ENCODE measurements around the gene GATAD1.
"Not testable (repeated sequence)": the region's sequence is repeated elsewhere in the genome, so short reads cannot be mapped to it uniquely, and the experiment has no call there.

The GATAD1 gene

GRCh38 chr7:92475851-92476590 lies 28.7 kb downstream of the GATAD1 start:
- not testable (repeated sequence) for DNase-seq; H4K20me1 ChIP-seq (ENCODE audit: insufficient read depth, low read length); H3K9me3 ChIP-seq (replicated peaks; ENCODE audit: insufficient read depth, low read length); H3K9me2 ChIP-seq (replicated peaks; ENCODE audit: insufficient read depth, low read length); H3K27me3 ChIP-seq (replicated peaks; ENCODE audit: insufficient read depth, low read length); H3K4me1 ChIP-seq (ENCODE audit: low read length); H3K79me2 ChIP-seq (ENCODE audit: low read length); H3K4me2 ChIP-seq (ENCODE audit: low read depth, low read length); H2AFZ ChIP-seq (ENCODE audit: low read length); H3K27ac ChIP-seq (ENCODE audit: low read length); H3K4me3 ChIP-seq (ENCODE audit: low read length); H3K36me3 ChIP-seq (replicated peaks; ENCODE audit: insufficient read depth, low read length); H3F3A ChIP-seq (ENCODE audit: insufficient read depth, low read length); H3K9ac ChIP-seq (ENCODE audit: low read length)

DNA sequence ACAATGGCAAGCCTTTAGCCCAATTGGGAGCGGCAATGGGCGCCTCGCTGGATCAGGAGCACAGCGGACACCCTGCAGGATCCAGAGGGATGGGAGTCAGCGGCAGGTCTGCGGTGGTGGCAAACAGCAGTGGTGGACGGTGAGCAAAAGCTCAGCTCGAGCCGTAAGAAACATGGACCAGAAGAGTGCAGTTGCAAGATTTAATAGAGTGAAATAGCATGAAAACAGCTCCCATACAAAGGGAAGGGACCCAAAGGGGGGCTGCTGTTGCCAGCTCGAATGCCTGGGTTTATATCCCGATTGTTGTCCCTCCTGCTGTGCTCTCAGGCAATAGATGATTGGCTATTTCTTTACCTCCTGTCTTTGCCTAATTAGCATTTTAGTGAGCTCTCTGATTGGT lies 30.4 kb downstream of the GATAD1 start, which contains the start of gene ERVW-1:
TSS of gene ERVW-1 (minus strand) at position 266 of the 400 bp plus-strand sequence. CDS start 7,565 bp downstream, outside the sequence.
- H2AFZ ChIP-seq (ENCODE audit: low read length); DNase-seq; H3K36me3 ChIP-seq (replicated peaks; ENCODE audit: insufficient read depth, low read length); H3K9me2 ChIP-seq (replicated peaks; ENCODE audit: insufficient read depth, low read length); H3K4me2 ChIP-seq (ENCODE audit: low read depth, low read length); H3K9ac ChIP-seq (ENCODE audit: low read length); H3K4me1 ChIP-seq (ENCODE audit: low read length); H3K27ac ChIP-seq (ENCODE audit: low read length); H3K79me2 ChIP-seq (ENCODE audit: low read length); H3K9me3 ChIP-seq (replicated peaks; ENCODE audit: insufficient read depth, low read length); H3K4me3 ChIP-seq (ENCODE audit: low read length); H4K20me1 ChIP-seq (ENCODE audit: insufficient read depth, low read length); H3F3A ChIP-seq (ENCODE audit: insufficient read depth, low read length); H3K27me3 ChIP-seq (replicated peaks; ENCODE audit: insufficient read depth, low read length): not testable (repeated sequence)

- Histone ChIP-seq H3K27me3 (replicated peaks; ENCODE audit: insufficient read depth, low read length) (no peaks in the 10 kb centered on the region), H3K4me3 (ENCODE audit: low read length) (no peak overlapping the region), H3K4me1 (ENCODE audit: low read length) (no peaks in the 10 kb centered on the region), H2AFZ (ENCODE audit: low read length) (no peak overlapping the region), H3K27ac (ENCODE audit: low read length) (no peak overlapping the region), H3K36me3 (replicated peaks; ENCODE audit: insufficient read depth, low read length) (no peaks in the 10 kb centered on the region), H4K20me1 (ENCODE audit: insufficient read depth, low read length) (no peaks in the 10 kb centered on the region), H3K9me2 (replicated peaks; ENCODE audit: insufficient read depth, low read length) (no peaks in the 10 kb centered on the region), H3F3A (ENCODE audit: insufficient read depth, low read length) (no peaks in the 10 kb centered on the region), H3K4me2 (ENCODE audit: low read depth, low read length) (no peak overlapping the region), H3K9ac (ENCODE audit: low read length) (no peak overlapping the region), H3K79me2 (ENCODE audit: low read length) (no peaks in the 10 kb centered on the region), H3K9me3 (replicated peaks; ENCODE audit: insufficient read depth, low read length) (no peaks in the 10 kb centered on the region)
- no peak for DNase-seq
- TF ChIP-seq EZH2 (optimal IDR thresholded peaks at IDR 0.05; ENCODE audit: low read depth, low read length) (no peak), CTCF (IDR thresholded peaks at IDR 0.05; ENCODE audit: low read length) (no peak), EZH2phosphoT487 (IDR thresholded peaks at IDR 0.05; ENCODE audit: low read length) (no peak)
These were observed 30.8 kb downstream of the GATAD1 start for GRCh38 chr7:92478095-92478494.

GRCh38 chr7:92478711-92479110 lies 31.4 kb downstream of the GATAD1 start:
- no peaks in the 10 kb centered on the region for H3K27me3 ChIP-seq (replicated peaks; ENCODE audit: insufficient read depth, low read length)
- H3K9me2 ChIP-seq (replicated peaks; ENCODE audit: insufficient read depth, low read length): no peaks in the 10 kb centered on the region
- no peaks in the 10 kb centered on the region for H3F3A ChIP-seq (ENCODE audit: insufficient read depth, low read length)
- H3K79me2 ChIP-seq (ENCODE audit: low read length): no peaks in the 10 kb centered on the region
- TF ChIP-seq EZH2phosphoT487 (IDR thresholded peaks at IDR 0.05; ENCODE audit: low read length): no peak
- TF ChIP-seq EZH2 (optimal IDR thresholded peaks at IDR 0.05; ENCODE audit: low read depth, low read length): no peak
- no peak for TF ChIP-seq CTCF (IDR thresholded peaks at IDR 0.05; ENCODE audit: low read length)
- no peak for DNase-seq
- no peaks in the 10 kb centered on the region for H4K20me1 ChIP-seq (ENCODE audit: insufficient read depth, low read length)
- H3K4me1 ChIP-seq (ENCODE audit: low read length): no peaks in the 10 kb centered on the region
- no peak overlapping the region for H2AFZ ChIP-seq (ENCODE audit: low read length)
- H3K9ac ChIP-seq (ENCODE audit: low read length): no peak overlapping the region
- no peak overlapping the region for H3K27ac ChIP-seq (ENCODE audit: low read length)
- H3K4me3 ChIP-seq (ENCODE audit: low read length): no peak overlapping the region
- no peak overlapping the region for H3K4me2 ChIP-seq (ENCODE audit: low read depth, low read length)
- H3K9me3 ChIP-seq (replicated peaks; ENCODE audit: insufficient read depth, low read length): no peaks in the 10 kb centered on the region
- H3K36me3 ChIP-seq (replicated peaks; ENCODE audit: insufficient read depth, low read length): no peaks in the 10 kb centered on the region

- H2AFZ ChIP-seq (ENCODE audit: low read length); H3K9me2 ChIP-seq (replicated peaks; ENCODE audit: insufficient read depth, low read length); H3K27me3 ChIP-seq (replicated peaks; ENCODE audit: insufficient read depth, low read length); H3K9ac ChIP-seq (ENCODE audit: low read length); H3K9me3 ChIP-seq (replicated peaks; ENCODE audit: insufficient read depth, low read length); H3F3A ChIP-seq (ENCODE audit: insufficient read depth, low read length); H3K4me3 ChIP-seq (ENCODE audit: low read length); DNase-seq; H3K4me1 ChIP-seq (ENCODE audit: low read length); H3K79me2 ChIP-seq (ENCODE audit: low read length); H3K27ac ChIP-seq (ENCODE audit: low read length); H4K20me1 ChIP-seq (ENCODE audit: insufficient read depth, low read length); H3K36me3 ChIP-seq (replicated peaks; ENCODE audit: insufficient read depth, low read length); H3K4me2 ChIP-seq (ENCODE audit: low read depth, low read length): not testable (repeated sequence)
These were observed 31.9 kb downstream of the GATAD1 start for GRCh38 chr7:92479146-92479545.

DNA sequence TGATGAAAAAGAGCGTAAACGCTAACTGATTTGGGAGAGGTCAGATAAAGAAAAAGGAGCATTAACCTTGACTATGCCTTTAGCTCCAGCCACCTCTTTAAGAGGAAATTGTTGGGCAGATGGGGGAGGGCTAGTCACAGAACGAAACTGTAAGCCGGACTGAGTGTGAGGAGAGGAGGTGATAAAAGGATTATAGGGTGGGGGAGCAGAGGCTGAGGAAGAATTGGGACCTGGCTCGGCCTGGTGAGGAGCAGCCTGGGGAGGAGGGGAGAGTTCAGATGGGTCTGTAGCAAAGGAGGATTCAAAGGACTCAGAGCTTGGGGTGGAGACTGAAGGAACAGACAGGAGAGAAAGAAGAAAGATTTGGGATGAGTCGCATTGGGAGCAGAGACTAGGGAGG lies 36.3 kb downstream of the GATAD1 start:
- H3K9me3 ChIP-seq (replicated peaks; ENCODE audit: insufficient read depth, low read length); H4K20me1 ChIP-seq (ENCODE audit: insufficient read depth, low read length); H3F3A ChIP-seq (ENCODE audit: insufficient read depth, low read length); H3K79me2 ChIP-seq (ENCODE audit: low read length); H2AFZ ChIP-seq (ENCODE audit: low read length); H3K27ac ChIP-seq (ENCODE audit: low read length); H3K36me3 ChIP-seq (replicated peaks; ENCODE audit: insufficient read depth, low read length); H3K27me3 ChIP-seq (replicated peaks; ENCODE audit: insufficient read depth, low read length); H3K9ac ChIP-seq (ENCODE audit: low read length); H3K4me1 ChIP-seq (ENCODE audit: low read length); H3K4me2 ChIP-seq (ENCODE audit: low read depth, low read length); DNase-seq; H3K4me3 ChIP-seq (ENCODE audit: low read length); H3K9me2 ChIP-seq (replicated peaks; ENCODE audit: insufficient read depth, low read length): not testable (repeated sequence)
